CD14-positive monocyte (primary cell): ENCODE results near the gene DVL2. TPM values are rescaled to one million over a fixed set of nuclear protein-coding genes. Genes with fewer than 3 reads are reported as not detected.
A peak's percentile ranks its signal among the peaks of the same experiment; 100 is the strongest.

Experiments
- DNase-seq, 3 donors: peaks; one replicate each; pipeline ENCODE4 v3.0.0-alpha.2; 2011 to 2022
- H2AFZ ChIP-seq: 2 replicates; pipeline ENCODE4 v1.6.0; 2012; ENCODE audit warnings: mild to moderate bottlenecking, low read depth, low read length, inconsistent platforms; ENCODE audit not compliant: insufficient read depth, poor library complexity, severe bottlenecking
- H3K27ac ChIP-seq, 2 donors: 1 replicate in 1 of 2; 2 replicates in 1 of 2; pipeline ENCODE4 v1.5.1; 2012 to 2013; ENCODE audit warnings: low read length in 2 of 2, control low read depth in 1 of 2, inconsistent platforms in 1 of 2, low read depth in 1 of 2, mild to moderate bottlenecking in 1 of 2
- H3K27me3 ChIP-seq, 2 donors: one replicate each; pipeline versions ENCODE4 v1.6.0 to v1.6.1; 2011 to 2013; ENCODE audit warnings: low read length in 2 of 2; ENCODE audit not compliant: control insufficient read depth in 2 of 2, insufficient read depth in 2 of 2
- H3K36me3 ChIP-seq, 2 donors: replicated peaks in 1 of 2; 1 replicate in 1 of 2; 2 replicates in 1 of 2; pipeline versions ENCODE4 v1.5.1 to v1.6.1; 2012 to 2013; ENCODE audit warnings: low read length in 2 of 2, control low read depth in 1 of 2, inconsistent platforms in 1 of 2, mild to moderate bottlenecking in 1 of 2; ENCODE audit not compliant: insufficient read depth in 2 of 2, control insufficient read depth in 1 of 2
- H3K4me1 ChIP-seq, 2 donors: 1 replicate in 1 of 2; 2 replicates in 1 of 2; pipeline versions ENCODE4 v1.5.1 to v1.6.1; 2012 to 2013; ENCODE audit warnings: low read length in 2 of 2, control low read depth in 1 of 2, inconsistent platforms in 1 of 2, mild to moderate bottlenecking in 1 of 2, moderate library complexity in 1 of 2; ENCODE audit not compliant: insufficient read depth in 2 of 2, control insufficient read depth in 1 of 2
- H3K4me2 ChIP-seq: replicated peaks from 2 replicates; pipeline ENCODE3; 2012; ENCODE audit warnings: low read length, moderate library complexity, mild to moderate bottlenecking; ENCODE audit not compliant: poor library complexity, severe bottlenecking; ENCODE audit errors: extremely low read depth
- H3K4me3 ChIP-seq, 3 experiments: fragments of 200-600 bp in 1 of 3; sonication (generic) in 1 of 3; replicated peaks in 1 of 3; 1 replicate in 2 of 3; 2 replicates in 1 of 3; pipeline ENCODE4 v1.5.1; 2011 to 2013; ENCODE audit warnings: low read length in 3 of 3, mild to moderate bottlenecking in 3 of 3, control low read depth in 2 of 3, low read depth in 2 of 3, inconsistent platforms in 1 of 3, moderate library complexity in 1 of 3
- H3K79me2 ChIP-seq: 2 replicates; pipeline ENCODE4 v1.6.0; 2012; ENCODE audit warnings: mild to moderate bottlenecking, control low read depth, inconsistent platforms, low read length, moderate library complexity; ENCODE audit not compliant: insufficient read depth
- H3K9ac ChIP-seq: 2 replicates; pipeline ENCODE4 v1.6.0; 2017; ENCODE audit warnings: low read length, mild to moderate bottlenecking; ENCODE audit not compliant: insufficient read depth, poor library complexity, severe bottlenecking
- H3K9me3 ChIP-seq, 2 donors: replicated peaks in 1 of 2; 1 replicate in 1 of 2; 2 replicates in 1 of 2; pipeline versions ENCODE4 v1.5.1 to v1.6.1; 2012 to 2013; ENCODE audit warnings: low read length in 2 of 2, control low read depth in 1 of 2; ENCODE audit not compliant: control insufficient read depth in 1 of 2, insufficient read depth in 1 of 2
- H4K20me1 ChIP-seq: 2 replicates; pipeline ENCODE4 v1.6.0; 2012; ENCODE audit warnings: mild to moderate bottlenecking, low read length, control low read depth, moderate library complexity; ENCODE audit not compliant: insufficient read depth
- H3K27ac Mint-ChIP-seq, 7 donors: one replicate each; pipeline ENCODE4 v1.8.0; 2020; ENCODE audit warnings: mild to moderate bottlenecking in 7 of 7, mixed read lengths in 7 of 7, moderate library complexity in 6 of 7, inconsistent platforms in 2 of 7
- H3K27me3 Mint-ChIP-seq, 3 donors: one replicate each; pipeline ENCODE4 v1.8.0; 2021 to 2022; ENCODE audit warnings: low read depth in 3 of 3, mild to moderate bottlenecking in 3 of 3, mixed read lengths in 3 of 3, moderate library complexity in 3 of 3, inconsistent platforms in 1 of 3
- H3K36me3 Mint-ChIP-seq, 2 donors: one replicate each; pipeline ENCODE4 v1.8.0; 2020; ENCODE audit warnings: mixed read lengths in 2 of 2, inconsistent platforms in 1 of 2, mild to moderate bottlenecking in 1 of 2
- H3K4me1 Mint-ChIP-seq: one replicate; pipeline ENCODE4 v1.8.0; 2020; ENCODE audit warnings: mild to moderate bottlenecking, mixed read lengths
- H3K4me3 Mint-ChIP-seq, 2 donors: one replicate each; pipeline ENCODE4 v1.8.0; 2020; ENCODE audit warnings: mild to moderate bottlenecking in 2 of 2, mixed read lengths in 2 of 2, moderate library complexity in 1 of 2
- H3K9me3 Mint-ChIP-seq, 7 donors: one replicate each; pipeline ENCODE4 v1.8.0; 2020 to 2022; ENCODE audit warnings: mixed read lengths in 7 of 7, mild to moderate bottlenecking in 6 of 7, moderate library complexity in 6 of 7, inconsistent platforms in 2 of 7
- WGBS: methylation state at CpG from one replicate; pipeline ENCODE4 v1.1.5; 2013; ENCODE audit warnings: missing lambda C conversion rate; ENCODE audit not compliant: insufficient coverage; 5-methylcytosine and 5-hydroxymethylcytosine counted together
- intact Hi-C, 2 donors: fragments of 100-400 bp; cut with micrococcal nuclease; formaldehyde crosslinking; loops; one replicate each; pipeline versions ENCODE4 v1.15.0 to v1.15.1; 2023
- polyA plus RNA-seq, 3 donors: library from polyadenylated mRNA; depleted of rRNA in 1 of 3; unstranded in 2 of 3; stranded (reverse) in 1 of 3; fragments of 300-500 nt in 2 of 3; fragments of >200 nt in 1 of 3; fragmentation: Illumina TruSeq in 2 of 3; gene quantifications; 1 replicate in 2 of 3; 2 replicates in 1 of 3; pipeline ENCODE4 v1.2.3, GENCODE V29; 2012 to 2021
- small RNA-seq: library from RNA; depleted of rRNA; stranded (forward); fragments of <200 nt; gene quantifications from one replicate; pipeline ENCODE3, GENCODE V24; 2012; ENCODE audit warnings: low read depth; ENCODE audit not compliant: insufficient read length
- TF ChIP-seq, protein P1 (sequence below): fragments of 200-600 bp; IDR thresholded peaks from one replicate; pipeline ENCODE4 v1.8.0; 2022; ENCODE audit warnings: antibody characterized with exemption, mild to moderate bottlenecking

The DVL2 gene
- polyA plus RNA-seq, 3 donors: 6.7 to 7.8 (median 7.0) TPM

DNA sequence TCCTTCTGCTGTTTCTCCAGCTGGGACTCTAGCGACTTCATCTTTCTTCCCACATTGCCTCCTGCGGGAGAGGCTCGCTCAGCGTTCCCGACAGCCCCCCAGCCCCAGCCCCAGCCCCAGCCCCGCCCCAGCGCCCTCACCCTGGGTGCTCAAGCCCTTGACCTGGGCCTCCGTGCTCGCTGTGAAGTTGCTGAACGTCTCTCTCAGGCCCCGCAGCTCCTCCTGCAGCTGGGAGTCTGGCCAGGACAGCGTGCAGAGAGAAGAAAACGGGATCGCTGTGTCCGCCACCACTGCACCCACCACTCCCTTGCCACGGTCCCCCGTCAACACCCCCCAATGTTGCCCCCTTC is 57.5 kb downstream of the DVL2 start:
- 21% methylated on average over 9 of the region's 17 CpGs for WGBS
- Histone ChIP-seq H3K9ac (no peak overlapping the region), H3K27ac (no peak overlapping the region), H2AFZ (peak overlapping the region; percentile 61), H4K20me1 (no peaks in the 10 kb centered on the region), H3K79me2 (peaks cover 36% of the 10 kb centered on the region), H3K4me2 (peak overlapping the region; percentile 83), H3K4me3 (peak overlapping the region in 1 of 3 experiments; percentile 72), H3K9me3 (no peaks in the 10 kb centered on the region), H3K4me1 (peaks cover 38 to 44% of the 10 kb centered on the region in 2 donors), H3K27me3 (peaks cover 5 to 11% of the 10 kb centered on the region in 2 donors), H3K36me3 (no peaks in the 10 kb centered on the region)
- Mint-ChIP-seq H3K27me3 (peaks cover 16 to 19% (median 19%) of the 10 kb centered on the region in 3 donors), H3K36me3 (peaks cover 0 to 12% of the 10 kb centered on the region in 2 donors), H3K4me1 (peaks cover 17% of the 10 kb centered on the region), H3K4me3 (no peak overlapping the region), H3K9me3 (peaks cover 0 to 3% (median 0%) of the 10 kb centered on the region in 7 donors), H3K27ac (no peak overlapping the region)
- no peak for DNase-seq
- TF ChIP-seq, protein P1, sequence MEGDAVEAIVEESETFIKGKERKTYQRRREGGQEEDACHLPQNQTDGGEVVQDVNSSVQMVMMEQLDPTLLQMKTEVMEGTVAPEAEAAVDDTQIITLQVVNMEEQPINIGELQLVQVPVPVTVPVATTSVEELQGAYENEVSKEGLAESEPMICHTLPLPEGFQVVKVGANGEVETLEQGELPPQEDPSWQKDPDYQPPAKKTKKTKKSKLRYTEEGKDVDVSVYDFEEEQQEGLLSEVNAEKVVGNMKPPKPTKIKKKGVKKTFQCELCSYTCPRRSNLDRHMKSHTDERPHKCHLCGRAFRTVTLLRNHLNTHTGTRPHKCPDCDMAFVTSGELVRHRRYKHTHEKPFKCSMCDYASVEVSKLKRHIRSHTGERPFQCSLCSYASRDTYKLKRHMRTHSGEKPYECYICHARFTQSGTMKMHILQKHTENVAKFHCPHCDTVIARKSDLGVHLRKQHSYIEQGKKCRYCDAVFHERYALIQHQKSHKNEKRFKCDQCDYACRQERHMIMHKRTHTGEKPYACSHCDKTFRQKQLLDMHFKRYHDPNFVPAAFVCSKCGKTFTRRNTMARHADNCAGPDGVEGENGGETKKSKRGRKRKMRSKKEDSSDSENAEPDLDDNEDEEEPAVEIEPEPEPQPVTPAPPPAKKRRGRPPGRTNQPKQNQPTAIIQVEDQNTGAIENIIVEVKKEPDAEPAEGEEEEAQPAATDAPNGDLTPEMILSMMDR: no peak
- intact Hi-C loops: loop anchor here (2.0 to 10.0 kb wide), 2 partner anchors 132 to 262 kb away; partner anchors contain the start of gene SLC16A11 (in 1 of the 2)

DNA sequence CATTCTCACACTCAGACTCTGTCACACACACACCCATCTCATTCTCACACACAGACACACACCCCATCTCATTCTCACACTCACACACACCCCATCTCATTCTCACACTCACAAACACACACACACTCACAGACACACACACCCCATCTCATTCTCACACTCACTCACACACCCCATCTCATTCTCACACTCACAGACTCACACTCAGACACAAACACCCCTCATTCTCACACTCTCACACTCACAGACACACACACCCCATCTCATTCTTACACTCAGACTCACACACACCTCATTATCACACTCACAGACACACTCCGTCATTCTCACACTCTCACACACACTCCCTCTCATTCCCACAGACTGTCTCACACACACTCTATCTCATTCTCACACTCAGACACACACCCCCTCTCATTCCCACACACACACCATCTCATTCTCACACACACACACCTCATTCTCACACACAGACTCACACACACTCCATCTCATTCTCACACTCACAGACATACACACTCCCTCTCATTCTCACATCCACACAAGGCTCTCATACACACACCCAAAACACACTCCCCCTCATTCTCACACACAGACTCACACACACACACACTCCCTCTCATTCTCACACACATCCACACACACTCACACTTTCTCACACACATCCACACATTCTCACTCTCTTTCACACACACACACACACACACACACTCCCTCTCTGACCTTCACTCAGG is 58.0 kb downstream of the DVL2 start:
- H3K27me3 Mint-ChIP-seq: peaks cover 16 to 19% (median 19%) of the 10 kb centered on the region in 3 donors
- H3K36me3 Mint-ChIP-seq: peaks cover 0 to 12% of the 10 kb centered on the region in 2 donors
- 92% methylated on average over 1 of the region's 1 CpG for WGBS
- no peak for DNase-seq
- H3K36me3 ChIP-seq: no peaks in the 10 kb centered on the region
- peaks cover 0 to 5% (median 0%) of the 10 kb centered on the region in 7 donors for H3K9me3 Mint-ChIP-seq
- peak overlapping the region; percentile 83 for H3K4me2 ChIP-seq
- intact Hi-C loops: loop anchor here (2.0 to 10.0 kb wide), 2 partner anchors 131 to 261 kb away; partner anchors contain the start of gene SLC16A11 (in 1 of the 2)
- peaks cover 41% of the 10 kb centered on the region for H3K79me2 ChIP-seq
- no peaks in the 10 kb centered on the region for H4K20me1 ChIP-seq
- no peak overlapping the region for H3K9ac ChIP-seq
- no peak overlapping the region for H3K27ac ChIP-seq
- H3K4me3 Mint-ChIP-seq: no peak overlapping the region
- H3K27me3 ChIP-seq: peaks cover 5 to 11% of the 10 kb centered on the region in 2 donors
- no peak overlapping the region for H3K4me3 ChIP-seq
- peaks cover 43 to 48% of the 10 kb centered on the region in 2 donors for H3K4me1 ChIP-seq
- TF ChIP-seq, protein P1: no peak
- H2AFZ ChIP-seq: no peak overlapping the region
- H3K9me3 ChIP-seq: no peaks in the 10 kb centered on the region
- H3K27ac Mint-ChIP-seq: no peak overlapping the region
- peaks cover 21% of the 10 kb centered on the region for H3K4me1 Mint-ChIP-seq

Small RNA genes within 50 kb of the gene (small RNA-seq; reads per million reads assigned to genes)
- not detected for gene AC120057.4
- gene MIR324: 42.0 reads per million, percentile 93 among the genes with 10 or more reads in this experiment
- not detected for gene RF00019

Other genes with a start within 250 kb of the DVL2 start
- 1 to 10 TPM in 1 of 3 donors, under 1 TPM in 1, not detected in 1; 0.29 to 1.2 TPM for gene ALOX12, start 238.5 kb downstream of the DVL2 start, polyA plus RNA-seq
- 1,000 to 10,000 TPM in 2 of 3 donors, 100 to 1,000 TPM in 1; 724 to 1,383 (median 1,057) TPM for gene RNASEK, start 221.9 kb downstream of the DVL2 start, polyA plus RNA-seq
- gene BCL6B, start 211.5 kb downstream of the DVL2 start, polyA plus RNA-seq: under 1 TPM in 1 of 3 donors, not detected in 2; 0.06 TPM
- gene SLC16A13, start 198.5 kb downstream of the DVL2 start, polyA plus RNA-seq: 1 to 10 TPM in 2 of 3 donors, under 1 TPM in 1; 0.93 to 3.1 (median 2.2) TPM
- not detected for gene SLC16A11, start 190.4 kb downstream of the DVL2 start, polyA plus RNA-seq
- 10 to 100 TPM; 22.7 to 69.4 (median 61.9) TPM for gene CLEC10A, start 154.3 kb downstream of the DVL2 start, polyA plus RNA-seq
- gene ASGR2, start 119.7 kb downstream of the DVL2 start, polyA plus RNA-seq: 100 to 1,000 TPM in 1 of 3 donors, 10 to 100 TPM in 2; 53.3 to 148 (median 78.3) TPM
- gene ASGR1, start 55.1 kb downstream of the DVL2 start, polyA plus RNA-seq: 100 to 1,000 TPM in 2 of 3 donors, 10 to 100 TPM in 1; 82.0 to 126 (median 114) TPM
- gene DLG4, start 14.7 kb downstream of the DVL2 start, polyA plus RNA-seq: 10 to 100 TPM in 1 of 3 donors, under 1 TPM in 2; 0.37 to 42.6 (median 0.39) TPM
- gene ACADVL, start 14.6 kb downstream of the DVL2 start, polyA plus RNA-seq: 1,000 to 10,000 TPM in 1 of 3 donors, 100 to 1,000 TPM in 2; 152 to 1,231 (median 154) TPM
- 10 to 100 TPM; 12.0 to 18.0 (median 12.9) TPM for gene PHF23, start 4.9 kb upstream of the DVL2 start, polyA plus RNA-seq
- 1,000 to 10,000 TPM; 1,029 to 2,937 (median 2,814) TPM for gene GABARAP, start 7.9 kb upstream of the DVL2 start, polyA plus RNA-seq
- 100 to 1,000 TPM in 1 of 3 donors, 10 to 100 TPM in 2; 29.5 to 198 (median 38.3) TPM for gene CTDNEP1, start 17.2 kb upstream of the DVL2 start, polyA plus RNA-seq
- 10 to 100 TPM; 36.1 to 49.5 (median 44.1) TPM for gene ELP5, start 17.7 kb upstream of the DVL2 start, polyA plus RNA-seq
- gene CLDN7, start 28.0 kb upstream of the DVL2 start, polyA plus RNA-seq: 10 to 100 TPM in 1 of 3 donors, 1 to 10 TPM in 1, under 1 TPM in 1; 0.49 to 13.4 (median 2.1) TPM
- not detected for gene SLC2A4, start 47.2 kb upstream of the DVL2 start, polyA plus RNA-seq
- gene YBX2, start 60.1 kb upstream of the DVL2 start, polyA plus RNA-seq: not detected
- 100 to 1,000 TPM; 465 to 511 (median 485) TPM for gene EIF5A, start 73.1 kb upstream of the DVL2 start, polyA plus RNA-seq
- 100 to 1,000 TPM in 1 of 3 donors, 10 to 100 TPM in 2; 53.5 to 162 (median 59.6) TPM for gene GPS2, start 80.8 kb upstream of the DVL2 start, polyA plus RNA-seq
- gene NEURL4, start 94.8 kb upstream of the DVL2 start, polyA plus RNA-seq: 10 to 100 TPM in 1 of 3 donors, under 1 TPM in 2; 0.35 to 42.6 (median 0.44) TPM
- gene ACAP1, start 102.0 kb upstream of the DVL2 start, polyA plus RNA-seq: 10 to 100 TPM; 32.1 to 68.5 (median 40.5) TPM
- gene KCTD11, start 117.6 kb upstream of the DVL2 start, polyA plus RNA-seq: 1 to 10 TPM; 3.4 to 5.6 (median 3.6) TPM
- not detected for gene TMEM95, start 120.6 kb upstream of the DVL2 start, polyA plus RNA-seq
- not detected for gene TNK1, start 146.6 kb upstream of the DVL2 start, polyA plus RNA-seq
- gene PLSCR3, start 160.0 kb upstream of the DVL2 start, polyA plus RNA-seq: 10 to 100 TPM; 37.6 to 70.4 (median 45.7) TPM
- 10 to 100 TPM; 39.2 to 81.4 (median 72.6) TPM for gene TMEM256, start 169.6 kb upstream of the DVL2 start, polyA plus RNA-seq
- gene NLGN2, start 173.3 kb upstream of the DVL2 start, polyA plus RNA-seq: under 1 TPM in 1 of 3 donors, not detected in 2; 0.55 TPM
- gene SPEM1, start 185.8 kb upstream of the DVL2 start, polyA plus RNA-seq: not detected
- gene SPEM2, start 191.1 kb upstream of the DVL2 start, polyA plus RNA-seq: not detected
- gene SPEM3, start 194.3 kb upstream of the DVL2 start, polyA plus RNA-seq: not detected
- 10 to 100 TPM in 1 of 3 donors, 1 to 10 TPM in 2; 5.1 to 11.3 (median 9.8) TPM for gene TMEM102, start 200.9 kb upstream of the DVL2 start, polyA plus RNA-seq
- 1 to 10 TPM in 1 of 3 donors, not detected in 2; 2.2 TPM for gene FGF11, start 205.0 kb upstream of the DVL2 start, polyA plus RNA-seq
- 10 to 100 TPM in 2 of 3 donors, 1 to 10 TPM in 1; 9.3 to 15.7 (median 14.7) TPM for gene CHRNB1, start 210.5 kb upstream of the DVL2 start, polyA plus RNA-seq
- 1 to 10 TPM; 3.4 to 8.1 (median 4.4) TPM for gene ZBTB4, start 245.1 kb upstream of the DVL2 start, polyA plus RNA-seq
- not detected for gene SLC35G6, start 246.9 kb upstream of the DVL2 start, polyA plus RNA-seq
- 10 to 100 TPM; 12.1 to 27.9 (median 25.4) TPM for gene POLR2A, start 249.8 kb upstream of the DVL2 start, polyA plus RNA-seq